HG03064 (cell line): ENCODE data around the gene SLC1A5.
"Not testable (repeated sequence)": the region's sequence is repeated elsewhere in the genome, so short reads cannot be mapped to it uniquely, and the experiment has no call there.

Experiments
- ATAC-seq: cut with Tn5 transposase; IDR thresholded peaks from one replicate; pipeline ENCODE4 v1.9.1; 2021; ENCODE audit warnings: low read depth; ENCODE audit not compliant: unreplicated experiment

SLC1A5 gene

DNA sequence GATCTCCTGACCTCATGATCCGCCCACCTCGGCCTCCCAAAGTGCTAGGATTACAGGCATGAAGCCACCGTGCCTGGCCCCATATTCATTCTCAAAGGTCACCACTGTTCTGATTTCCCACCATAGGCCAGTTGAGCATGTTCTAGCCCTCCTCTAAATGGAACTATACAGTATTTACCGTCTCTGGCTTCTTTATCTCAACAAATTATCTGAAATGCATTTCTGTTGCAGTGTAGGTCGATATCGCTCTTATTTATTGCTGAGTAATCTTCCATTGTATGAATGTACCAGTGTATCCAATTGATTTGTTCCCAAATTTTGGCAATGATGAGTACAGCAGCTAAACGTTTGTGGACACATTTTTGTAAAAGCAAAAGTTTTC is 15.4 kb downstream of the SLC1A5 start:
- no peak for ATAC-seq

DNA sequence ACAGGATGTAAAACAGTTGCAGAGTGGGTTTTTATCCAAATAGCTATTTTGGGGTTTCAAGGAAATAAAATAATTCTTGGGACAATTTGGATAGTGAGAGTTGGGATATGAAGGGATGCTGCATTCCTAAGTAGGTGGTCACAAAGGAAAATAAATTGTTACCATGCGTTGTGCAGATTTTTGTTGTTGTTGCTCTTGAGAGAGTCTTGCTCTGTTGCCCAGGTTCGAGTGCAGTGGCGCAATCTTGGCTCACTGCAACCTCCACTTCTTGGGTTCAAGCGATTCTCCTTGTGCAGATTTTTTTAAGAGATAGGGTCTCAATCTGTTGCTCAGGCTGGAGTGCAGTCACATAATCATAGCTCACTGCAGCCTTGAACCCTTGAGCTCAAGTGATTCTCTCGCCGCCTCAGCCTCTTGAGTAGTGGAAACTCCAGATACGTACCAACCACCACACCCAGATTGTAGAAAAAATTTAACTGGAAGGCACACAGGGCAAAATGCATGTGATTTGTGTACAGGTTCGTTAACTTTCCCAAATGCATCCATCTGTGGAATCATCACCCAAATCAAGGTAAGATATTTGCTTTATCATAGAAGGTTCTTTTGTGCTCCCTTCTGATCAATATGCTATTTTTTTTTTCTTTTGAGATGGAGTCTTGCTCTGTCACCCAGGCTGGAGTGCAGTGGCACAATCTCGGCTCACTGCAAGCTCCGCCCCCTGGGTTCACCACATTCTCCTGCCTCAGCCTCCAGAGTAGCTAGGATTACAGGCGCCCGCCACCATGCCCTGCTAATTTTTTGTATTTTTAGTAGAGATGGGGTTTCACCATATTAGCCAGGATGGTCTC is 16.0 kb downstream of the SLC1A5 start:
- no peak for ATAC-seq

DNA sequence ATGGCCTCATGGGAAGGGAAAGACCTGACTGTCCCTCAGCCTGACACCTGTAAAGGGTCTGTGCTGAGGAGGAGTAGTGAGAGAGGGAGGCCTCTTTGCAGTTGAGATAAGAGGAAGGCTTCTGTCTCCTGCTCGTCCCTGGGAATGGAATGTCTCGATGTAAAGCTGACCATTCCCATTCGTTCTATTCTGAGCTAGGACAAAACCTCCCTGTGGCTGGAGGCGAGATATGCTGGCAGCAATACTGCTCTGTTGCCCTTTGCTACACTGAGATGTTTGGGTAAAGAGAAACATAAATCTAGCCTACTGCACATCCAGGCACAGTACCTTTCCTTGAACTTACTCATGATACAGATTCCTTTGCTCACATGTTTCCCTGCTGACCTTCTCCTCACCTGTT is 19.6 kb downstream of the SLC1A5 start:
- not testable (repeated sequence) for ATAC-seq

DNA sequence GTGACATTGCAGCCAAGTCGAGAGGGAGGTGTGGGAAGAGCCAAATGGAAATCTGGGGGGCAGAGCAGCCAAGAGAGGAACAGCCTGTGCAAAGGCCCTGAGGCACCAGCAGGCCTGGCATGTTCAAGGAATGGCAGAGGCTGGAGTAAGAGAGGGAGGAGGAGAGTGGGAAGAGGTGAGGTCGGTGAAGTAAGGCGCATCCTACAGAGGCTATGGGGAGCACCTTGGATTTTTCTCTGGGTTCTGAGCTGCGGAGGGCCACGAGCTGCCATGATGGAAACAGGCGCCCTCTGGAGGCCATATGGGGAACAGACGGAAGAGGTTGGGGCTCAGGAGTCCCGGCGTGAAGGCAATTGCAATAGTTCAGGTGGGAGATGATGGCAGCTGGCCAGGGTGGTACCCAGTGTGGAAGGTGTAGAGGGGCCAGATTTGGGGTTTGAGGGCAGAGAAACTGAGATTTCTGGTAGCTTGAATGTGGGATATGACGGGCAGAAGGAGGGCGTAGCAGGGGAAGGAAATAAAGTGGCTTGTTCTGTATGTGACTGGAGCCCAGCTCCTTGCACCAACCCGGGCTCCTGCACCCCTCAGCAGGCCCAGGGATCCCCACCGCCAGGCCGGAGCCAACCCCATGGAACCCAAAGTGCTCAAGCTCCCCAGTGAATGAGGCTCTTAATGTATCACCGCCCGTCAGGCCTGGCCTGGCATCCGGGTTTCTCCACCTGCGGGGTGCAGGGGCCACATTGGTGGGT is 21.7 kb downstream of the SLC1A5 start:
- no peak for ATAC-seq

DNA sequence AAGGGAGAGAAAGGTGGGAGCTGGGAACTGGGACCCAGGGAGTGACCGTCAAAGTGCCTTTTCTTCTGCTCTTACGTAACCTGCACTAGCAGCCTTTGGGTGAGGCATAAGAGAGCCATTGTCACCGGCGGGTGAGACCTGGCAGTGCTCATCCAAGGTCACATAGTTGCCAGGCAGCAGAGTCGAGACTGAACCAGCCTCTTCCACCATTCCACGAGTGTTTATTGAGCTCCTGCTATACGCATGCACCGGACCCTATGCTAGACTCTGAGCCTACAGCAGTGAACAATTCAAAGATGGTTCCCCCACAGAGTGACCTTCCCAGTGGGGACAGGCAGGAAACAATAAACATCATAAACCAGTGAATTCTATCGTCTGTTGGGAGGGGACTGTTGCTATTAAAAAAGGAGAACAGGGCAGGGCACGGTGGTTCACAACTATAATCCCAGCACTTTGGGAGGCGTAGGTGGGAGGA is 23.5 kb downstream of the SLC1A5 start:
- no peak for ATAC-seq

DNA sequence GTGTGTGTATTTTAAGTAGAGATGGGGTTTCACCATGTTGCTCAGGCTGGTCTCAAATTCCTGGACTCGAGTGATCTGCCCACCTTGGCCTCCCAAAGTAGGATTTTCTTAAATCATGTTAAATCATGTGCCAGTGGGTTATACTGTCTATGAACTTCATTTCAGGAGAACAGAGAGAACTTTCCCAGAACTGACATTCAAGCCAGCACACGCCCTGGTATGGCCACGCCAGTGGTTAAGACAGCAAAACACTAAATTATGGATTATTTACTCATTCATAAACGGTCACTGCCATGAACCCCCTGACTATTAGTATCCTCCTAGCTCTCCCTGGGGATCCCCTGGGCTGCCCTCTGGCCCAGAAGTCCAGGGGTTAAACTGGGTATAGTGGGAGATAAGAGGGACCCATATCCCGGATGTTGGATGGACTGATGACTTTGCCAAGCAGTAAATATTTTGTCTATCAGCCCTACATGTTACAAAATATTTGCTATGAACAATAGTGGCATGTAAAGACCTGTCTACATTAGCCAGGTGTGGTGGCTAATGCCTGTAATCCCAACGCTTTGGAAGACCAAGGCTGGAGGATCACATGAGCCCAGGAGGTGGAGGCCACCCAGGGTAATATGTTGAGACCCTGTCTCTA is 26.0 kb downstream of the SLC1A5 start:
- ATAC-seq: no peak

DNA sequence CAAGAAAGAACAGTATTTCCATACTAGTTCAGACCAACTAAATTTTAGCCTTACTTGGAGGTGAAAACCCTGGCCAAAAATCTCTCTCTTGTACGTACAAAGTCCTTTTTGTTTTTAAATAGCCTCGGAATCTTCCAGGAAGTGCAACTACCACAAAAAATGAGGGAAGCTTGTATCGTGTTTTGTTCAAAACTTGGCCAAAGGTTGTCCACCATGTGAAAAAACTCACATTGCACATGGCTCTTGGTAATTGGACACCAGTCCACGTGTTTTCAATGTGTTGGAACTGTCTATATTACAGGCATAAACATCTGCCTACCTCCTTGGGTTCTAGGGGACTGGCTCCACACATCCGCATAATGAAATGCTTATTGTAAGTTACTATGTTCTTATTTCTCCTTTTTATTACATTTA is 27.0 kb downstream of the SLC1A5 start:
- ATAC-seq: no peak

DNA sequence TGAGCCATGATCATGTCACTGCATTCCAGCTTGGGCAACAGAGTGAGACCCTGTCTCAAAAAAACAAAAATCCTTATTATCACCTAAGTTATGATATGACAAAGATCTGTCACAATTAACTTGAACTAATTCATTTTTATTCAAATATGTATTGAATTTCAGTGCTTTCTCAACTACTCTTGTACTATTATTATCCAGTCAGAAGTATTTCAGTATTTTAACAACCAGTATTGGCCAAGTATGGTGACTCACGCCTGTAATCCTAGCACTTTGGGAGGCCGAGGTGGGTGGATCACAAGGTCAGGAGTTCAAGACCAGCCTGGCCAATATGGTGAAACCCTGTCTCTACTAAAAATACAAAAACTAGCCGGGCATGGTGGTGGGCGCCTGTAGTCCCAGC is 27.5 kb downstream of the SLC1A5 start:
- not testable (repeated sequence) for ATAC-seq

DNA sequence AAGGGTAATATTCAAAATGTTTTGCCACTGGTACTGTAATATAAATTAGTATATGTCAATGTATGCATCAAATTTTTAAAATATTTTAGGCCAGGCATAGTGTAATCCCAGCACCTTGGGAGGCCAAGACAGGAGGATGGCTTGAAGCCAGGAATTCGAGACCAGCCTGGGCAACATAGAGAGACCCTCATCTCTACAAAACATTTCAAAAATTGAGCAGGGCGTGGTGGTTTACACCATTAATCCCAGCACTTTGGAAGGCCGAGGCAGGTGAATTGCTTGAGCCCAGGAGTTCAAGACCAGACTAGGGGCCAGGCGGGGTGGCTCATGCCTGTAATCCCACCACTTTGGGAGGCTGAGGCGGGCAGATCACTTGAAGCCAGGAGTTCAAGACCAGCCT is 28.0 kb downstream of the SLC1A5 start:
- ATAC-seq: no peak

DNA sequence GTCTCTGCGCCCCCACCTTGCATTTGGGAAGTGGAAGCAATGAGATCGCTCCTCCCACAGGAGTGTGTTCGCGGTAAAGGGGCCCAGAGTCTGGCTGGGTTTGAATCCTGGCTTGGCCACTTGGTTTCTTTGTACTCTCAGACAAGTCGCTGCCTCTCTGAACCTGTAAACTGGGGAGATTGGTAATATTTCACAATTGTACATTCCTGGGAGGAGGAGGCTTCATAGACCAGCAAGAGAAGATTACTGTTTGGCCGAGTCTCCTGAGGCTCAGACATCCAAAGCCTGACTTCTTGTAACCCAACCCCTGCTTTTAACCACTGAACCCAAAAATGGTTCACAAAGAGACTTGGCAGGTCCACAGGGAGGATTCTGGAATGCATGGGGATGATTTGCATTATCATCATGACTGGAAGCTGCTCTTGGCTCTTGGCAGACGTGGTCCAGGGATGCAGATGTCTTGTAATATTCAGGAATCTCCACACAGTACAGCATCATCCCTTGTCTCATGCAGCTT is 28.5 kb downstream of the SLC1A5 start:
- ATAC-seq: no peak

DNA sequence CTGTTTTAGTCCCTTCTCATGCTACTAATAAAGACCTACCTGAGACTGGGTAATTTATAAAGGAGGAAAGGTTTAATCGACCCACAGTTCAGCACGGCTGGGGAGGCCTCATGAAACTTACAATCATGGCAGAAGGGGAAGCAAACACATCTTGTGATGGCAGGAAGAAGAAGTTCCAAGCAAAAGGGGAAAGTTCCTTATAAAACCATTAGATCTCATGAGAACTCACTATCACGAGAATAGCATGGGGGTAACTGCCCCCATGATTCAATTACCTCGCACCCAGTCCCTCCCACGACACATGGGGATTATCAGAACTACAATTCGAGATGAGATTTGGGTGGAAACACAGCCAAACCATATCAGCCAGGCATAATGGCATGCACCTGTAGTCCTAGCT is 29.2 kb downstream of the SLC1A5 start:
- no peak for ATAC-seq

DNA sequence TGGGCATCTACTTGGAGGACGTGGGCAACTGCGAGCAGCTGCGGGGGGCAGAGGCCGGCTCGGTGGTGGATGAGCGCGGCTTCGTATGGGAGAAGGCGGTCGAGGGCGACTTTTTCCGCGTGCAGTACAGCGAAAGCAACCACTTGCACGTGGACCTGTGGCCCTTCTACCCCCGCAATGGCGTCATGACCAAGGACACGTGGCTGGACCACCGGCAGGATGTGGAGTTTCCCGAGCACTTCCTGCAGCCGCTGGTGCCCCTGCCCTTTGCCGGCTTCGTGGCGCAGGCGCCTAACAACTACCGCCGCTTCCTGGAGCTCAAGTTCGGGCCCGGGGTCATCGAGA is 31.9 kb downstream of the SLC1A5 start:
- no peak for ATAC-seq

DNA sequence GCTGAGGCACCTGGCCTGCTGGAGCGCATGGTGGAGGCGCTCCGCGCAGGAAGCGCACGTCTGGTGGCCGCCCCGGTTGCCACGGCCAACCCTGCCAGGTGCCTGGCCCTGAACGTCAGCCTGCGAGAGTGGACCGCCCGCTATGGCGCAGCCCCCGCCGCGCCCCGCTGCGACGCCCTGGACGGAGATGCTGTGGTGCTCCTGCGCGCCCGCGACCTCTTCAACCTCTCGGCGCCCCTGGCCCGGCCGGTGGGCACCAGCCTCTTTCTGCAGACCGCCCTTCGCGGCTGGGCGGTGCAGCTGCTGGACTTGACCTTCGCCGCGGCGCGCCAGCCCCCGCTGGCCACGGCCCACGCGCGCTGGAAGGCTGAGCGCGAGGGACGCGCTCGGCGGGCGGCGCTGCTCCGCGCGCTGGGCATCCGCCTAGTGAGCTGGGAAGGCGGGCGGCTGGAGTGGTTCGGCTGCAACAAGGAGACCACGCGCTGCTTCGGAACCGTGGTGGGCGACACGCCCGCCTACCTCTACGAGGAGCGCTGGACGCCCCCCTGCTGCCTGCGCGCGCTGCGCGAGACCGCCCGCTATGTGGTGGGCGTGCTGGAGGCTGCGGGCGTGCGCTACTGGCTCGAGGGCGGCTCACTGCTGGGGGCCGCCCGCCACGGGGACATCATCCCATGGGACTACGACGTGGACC is 32.4 kb downstream of the SLC1A5 start:
- ATAC-seq: no peak

DNA sequence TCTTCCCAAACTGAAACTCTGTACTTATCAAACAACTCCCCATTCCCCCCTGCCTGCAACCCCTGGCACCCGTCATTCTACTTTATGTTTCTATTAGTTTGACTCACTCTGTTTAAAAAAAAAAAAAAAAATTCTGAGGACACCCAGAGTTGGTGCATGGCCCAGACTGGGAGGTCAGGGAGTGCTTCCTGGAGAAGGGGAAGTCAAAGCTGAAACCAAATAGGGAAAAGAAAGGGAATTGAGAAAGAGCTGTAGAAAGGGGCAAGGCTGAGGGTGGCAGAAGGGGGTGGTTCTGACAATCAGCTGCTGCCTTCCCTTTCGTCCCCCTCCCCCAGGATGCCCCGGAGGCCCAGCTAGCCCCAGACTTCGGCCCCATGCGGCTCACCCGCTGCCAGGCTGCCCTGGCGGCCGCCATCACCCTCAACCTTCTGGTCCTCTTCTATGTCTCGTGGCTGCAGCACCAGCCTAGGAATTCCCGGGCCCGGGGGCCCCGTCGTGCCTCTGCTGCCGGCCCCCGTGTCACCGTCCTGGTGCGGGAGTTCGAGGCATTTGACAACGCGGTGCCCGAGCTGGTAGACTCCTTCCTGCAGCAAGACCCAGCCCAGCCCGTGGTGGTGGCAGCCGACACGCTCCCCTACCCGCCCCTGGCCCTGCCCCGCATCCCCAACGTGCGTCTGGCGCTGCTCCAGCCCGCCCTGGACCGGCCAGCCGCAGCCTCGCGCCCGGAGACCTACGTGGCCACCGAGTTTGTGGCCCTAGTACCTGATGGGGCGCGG is 33.1 kb downstream of the SLC1A5 start:
- no peak for ATAC-seq

DNA sequence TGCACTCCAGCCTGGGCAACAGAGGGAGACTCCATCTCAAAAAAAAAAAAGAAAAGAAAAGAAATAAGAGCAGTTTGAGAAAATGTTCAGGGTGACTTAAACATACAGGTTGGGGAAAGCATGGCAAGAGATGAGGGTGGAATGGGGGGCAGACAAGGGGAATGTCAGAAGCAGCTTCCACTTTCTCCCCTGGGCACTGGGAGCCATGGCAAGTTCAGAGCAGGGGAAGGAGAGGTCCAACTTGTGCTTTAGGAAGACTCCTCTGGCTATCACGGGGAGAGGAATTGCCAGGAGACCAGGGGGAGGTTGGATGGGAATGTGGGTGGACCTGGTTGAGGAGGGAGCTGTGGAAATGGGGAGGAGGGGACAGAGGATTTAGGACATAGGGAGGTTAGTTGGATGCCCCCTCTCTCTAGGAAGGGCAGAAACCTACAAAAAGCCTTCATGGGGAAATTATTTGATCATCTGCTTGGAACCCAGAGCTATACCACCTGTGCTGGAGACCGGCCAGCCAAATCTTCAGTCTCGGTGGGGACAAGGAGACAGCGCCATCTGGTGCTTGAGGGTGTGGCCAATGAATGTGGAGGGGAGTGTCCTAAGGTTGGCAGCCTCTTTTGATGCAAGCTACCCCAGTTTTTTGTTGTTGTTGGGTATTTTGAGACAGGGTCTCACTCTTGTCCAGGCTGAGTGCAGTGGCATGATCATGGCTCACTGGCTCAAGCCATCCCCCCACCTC is 34.8 kb downstream of the SLC1A5 start:
- ATAC-seq: no peak

DNA sequence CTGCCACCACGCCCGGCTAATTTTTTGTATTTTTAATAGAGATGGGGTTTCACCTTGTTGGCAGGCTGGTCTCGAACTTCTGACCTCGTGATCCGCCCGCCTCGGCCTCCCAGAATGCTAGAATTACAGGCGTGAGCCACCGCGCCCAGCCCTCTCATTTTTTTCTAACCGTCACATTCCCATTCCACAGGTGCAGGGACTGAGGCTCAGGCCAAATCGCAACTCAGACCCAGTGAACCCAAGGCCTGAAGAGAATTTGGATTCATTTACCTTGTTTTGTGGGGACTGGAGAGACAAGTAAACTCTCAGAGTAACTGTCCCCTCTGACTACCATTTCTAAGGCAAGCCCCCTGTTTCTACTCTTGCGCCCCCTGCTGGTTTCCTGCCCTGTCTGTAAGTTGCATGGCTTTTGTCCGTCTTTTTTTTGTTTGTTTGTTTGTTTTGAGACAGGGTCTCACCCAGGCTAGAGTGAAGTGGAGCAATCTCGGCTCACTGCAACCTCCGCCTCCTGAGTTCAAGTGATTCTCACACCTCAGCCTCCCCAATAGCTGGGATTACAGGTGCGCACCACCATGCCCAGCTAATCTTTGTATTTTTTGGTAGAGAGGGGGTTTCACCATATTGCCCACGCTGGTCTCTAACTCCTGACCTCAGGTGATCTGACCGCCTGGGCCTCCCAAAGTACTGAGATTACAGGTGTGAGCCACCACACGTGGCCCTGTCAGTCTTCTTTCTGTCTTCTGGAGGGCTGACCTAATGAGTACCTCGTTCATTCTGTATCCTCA is 39.9 kb downstream of the SLC1A5 start:
- ATAC-seq: no peak

DNA sequence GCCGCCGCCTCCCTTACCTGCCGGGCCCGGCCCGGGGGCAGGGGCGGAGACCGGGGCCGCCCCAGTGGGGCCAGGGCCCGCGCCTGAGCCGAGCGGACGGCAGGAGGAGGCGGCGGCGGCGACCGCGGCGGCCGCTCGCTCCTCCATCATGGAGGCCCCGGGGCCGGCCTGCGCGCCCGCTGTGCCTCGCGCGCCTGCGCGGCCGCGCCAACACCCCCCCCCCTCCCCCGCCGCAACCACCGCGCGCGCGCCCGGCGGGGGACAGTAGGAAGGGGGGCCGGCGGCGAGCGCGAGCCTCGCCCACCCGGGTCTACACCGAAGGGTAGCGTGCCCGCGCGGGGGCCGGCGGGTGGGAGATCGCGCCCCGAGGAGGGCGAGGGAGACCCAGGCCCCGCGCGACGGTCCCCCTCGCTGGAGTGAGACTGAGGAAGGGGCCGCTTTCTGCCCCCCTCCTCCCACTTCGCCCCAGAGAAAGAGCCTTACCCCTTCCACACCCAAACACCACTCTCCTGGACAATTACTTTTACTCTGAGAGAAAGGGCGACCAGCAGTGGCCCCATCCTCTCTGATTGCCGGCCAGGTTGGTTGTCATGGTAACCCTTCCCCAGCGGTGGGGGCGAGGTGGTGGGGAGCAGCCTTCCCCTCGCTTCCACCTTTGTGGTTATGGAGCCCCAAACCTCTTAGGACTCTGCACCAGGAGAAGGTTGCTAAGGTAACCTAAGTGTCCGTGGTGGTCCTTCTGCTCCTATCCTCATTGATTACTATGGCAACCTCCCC is 41.9 kb downstream of the SLC1A5 start, which contains the start of gene STRN4:
STRN4 (minus strand) TSS at position 170 of the 777 bp plus-strand sequence; CDS start at position 150, 20 bp downstream.
- no peak for ATAC-seq
